Transverse colon (tissue), 4 donors: ENCODE data around the gene GJD4. TPM values are rescaled to one million over a fixed set of nuclear protein-coding genes. Genes with fewer than 3 reads are reported as not detected.

Experiments
- DNase-seq: peaks from one replicate; pipeline ENCODE4 v3.0.0-alpha.2; 2019
- H3K27ac ChIP-seq, 4 donors: fragments of 200-600 bp; sonication (generic); 2 replicates each; pipeline ENCODE4 v1.5.1; 2016 to 2018; ENCODE audit warnings: inconsistent platforms in 4 of 4
- H3K27me3 ChIP-seq: fragments of 200-600 bp; sonication (generic); 2 replicates; pipeline ENCODE4 v1.5.1; 2017; ENCODE audit warnings: inconsistent platforms
- H3K36me3 ChIP-seq, 4 donors: fragments of 200-600 bp; sonication (generic); 2 replicates each; pipeline ENCODE4 v1.5.1; 2017 to 2019; ENCODE audit warnings: inconsistent platforms in 4 of 4
- H3K4me1 ChIP-seq, 4 donors: fragments of 200-600 bp; sonication (generic); 2 replicates each; pipeline ENCODE4 v1.5.1; 2017 to 2020; ENCODE audit warnings: inconsistent platforms in 4 of 4
- H3K4me3 ChIP-seq, 4 donors: fragments of 200-600 bp; sonication (generic); 1 replicate in 1 of 4; 2 replicates in 3 of 4; pipeline versions ENCODE4 v1.5.1 to v1.6.1; 2017 to 2019; ENCODE audit warnings: inconsistent platforms in 4 of 4
- H3K9me3 ChIP-seq, 2 donors: fragments of 200-600 bp; sonication (generic); 2 replicates each; pipeline ENCODE4 v1.5.1; 2017 to 2019; ENCODE audit warnings: inconsistent platforms in 2 of 2
- EP300 ChIP-seq: sonication (generic); formaldehyde crosslinking; IDR thresholded peaks from one replicate; pipeline ENCODE4 v1.6.1; 2017; ENCODE audit warnings: antibody characterized with exemption, low read depth
- POLR2A ChIP-seq: fragments of 450-650 bp; IDR thresholded peaks from one replicate; pipeline ENCODE4 v1.6.1; 2016; ENCODE audit warnings: antibody characterized with exemption, mild to moderate bottlenecking, moderate library complexity
- POLR2AphosphoS5 ChIP-seq, 3 donors: sonication (generic); formaldehyde crosslinking; IDR thresholded peaks; one replicate each; pipeline ENCODE4 v1.6.1; 2016; ENCODE audit warnings: antibody characterized with exemption in 3 of 3
- WGBS, 2 donors: methylation state at CpG; one replicate each; pipeline ENCODE4 v1.1.5; 2018; ENCODE audit warnings: low coverage in 1 of 2; 5-methylcytosine and 5-hydroxymethylcytosine counted together
- in situ Hi-C, 4 donors: fragments of 200-750 bp; cut with MboI; loops; one replicate each; pipeline versions ENCODE4 v1.15.0 to v1.15.1; 2017; ENCODE audit warnings: low sequenced_read_pairs in 3 of 4, low pct_ligation_motif_present in 1 of 4, low pct_unique_long_range_greater_than_20kb in 1 of 4
- intact Hi-C: fragments of 100-400 bp; cut with DNase I; formaldehyde crosslinking; loops from one replicate; pipeline ENCODE4 v1.15.1; 2023; ENCODE audit warnings: low total_unique reads
- total RNA-seq, 4 donors: library from RNA; depleted of rRNA; stranded (reverse); fragments of >200 nt; gene quantifications; one replicate each; pipeline ENCODE4 v1.1.0, GENCODE V29; 2016
- TF ChIP-seq, protein P1 (sequence below), 5 experiments: fragments of 200-600 bp in 3 of 5; fragments of 450-650 bp in 2 of 5; sonication (generic) in 3 of 5; IDR thresholded peaks; 1 replicate in 2 of 5; 2 replicates in 3 of 5; pipeline ENCODE4 v1.5.1; 2016 to 2017; ENCODE audit warnings: antibody characterized with exemption in 5 of 5, inconsistent platforms in 3 of 5, mild to moderate bottlenecking in 2 of 5, moderate library complexity in 1 of 5

GJD4 gene
- total RNA-seq: not detected

- intact Hi-C loops (no loop called here), in situ Hi-C loops (loop anchor here in 1 of 4 donors (25.0 kb wide), 1 partner anchor 1282 kb away; no protein-coding TSS in a partner anchor)
- H3K9me3 ChIP-seq: no peaks in the 10 kb centered on the region
- DNase-seq: no peak
- peaks cover 53% of the 10 kb centered on the region for H3K27me3 ChIP-seq
- 68 to 77% methylated on average over 5 to 8 of the region's 8 CpGs for WGBS, 2 donors
- H3K27ac ChIP-seq: no peak within 1 kb of the TSS
- no peak within 1 kb of the TSS for H3K4me3 ChIP-seq
- peaks cover 0 to 11% (median 7%) of the 10 kb centered on the region in 4 donors for H3K4me1 ChIP-seq
- no peaks in the 10 kb centered on the region for H3K36me3 ChIP-seq
- no peak for TF ChIP-seq POLR2A
- TF ChIP-seq, protein P1, sequence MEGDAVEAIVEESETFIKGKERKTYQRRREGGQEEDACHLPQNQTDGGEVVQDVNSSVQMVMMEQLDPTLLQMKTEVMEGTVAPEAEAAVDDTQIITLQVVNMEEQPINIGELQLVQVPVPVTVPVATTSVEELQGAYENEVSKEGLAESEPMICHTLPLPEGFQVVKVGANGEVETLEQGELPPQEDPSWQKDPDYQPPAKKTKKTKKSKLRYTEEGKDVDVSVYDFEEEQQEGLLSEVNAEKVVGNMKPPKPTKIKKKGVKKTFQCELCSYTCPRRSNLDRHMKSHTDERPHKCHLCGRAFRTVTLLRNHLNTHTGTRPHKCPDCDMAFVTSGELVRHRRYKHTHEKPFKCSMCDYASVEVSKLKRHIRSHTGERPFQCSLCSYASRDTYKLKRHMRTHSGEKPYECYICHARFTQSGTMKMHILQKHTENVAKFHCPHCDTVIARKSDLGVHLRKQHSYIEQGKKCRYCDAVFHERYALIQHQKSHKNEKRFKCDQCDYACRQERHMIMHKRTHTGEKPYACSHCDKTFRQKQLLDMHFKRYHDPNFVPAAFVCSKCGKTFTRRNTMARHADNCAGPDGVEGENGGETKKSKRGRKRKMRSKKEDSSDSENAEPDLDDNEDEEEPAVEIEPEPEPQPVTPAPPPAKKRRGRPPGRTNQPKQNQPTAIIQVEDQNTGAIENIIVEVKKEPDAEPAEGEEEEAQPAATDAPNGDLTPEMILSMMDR (IDR thresholded peaks at IDR 0.05): no peak
- no peak for TF ChIP-seq POLR2AphosphoS5 (IDR thresholded peaks at IDR 0.05)
- no peak for TF ChIP-seq EP300
These were observed at the start of gene GJD4 for GRCh38 chr10:35605191-35605590. Gene GJD4, plus strand, starts transcription at chr10:35605341. Its CDS starts 227 bp downstream, at chr10:35605568.

DNA sequence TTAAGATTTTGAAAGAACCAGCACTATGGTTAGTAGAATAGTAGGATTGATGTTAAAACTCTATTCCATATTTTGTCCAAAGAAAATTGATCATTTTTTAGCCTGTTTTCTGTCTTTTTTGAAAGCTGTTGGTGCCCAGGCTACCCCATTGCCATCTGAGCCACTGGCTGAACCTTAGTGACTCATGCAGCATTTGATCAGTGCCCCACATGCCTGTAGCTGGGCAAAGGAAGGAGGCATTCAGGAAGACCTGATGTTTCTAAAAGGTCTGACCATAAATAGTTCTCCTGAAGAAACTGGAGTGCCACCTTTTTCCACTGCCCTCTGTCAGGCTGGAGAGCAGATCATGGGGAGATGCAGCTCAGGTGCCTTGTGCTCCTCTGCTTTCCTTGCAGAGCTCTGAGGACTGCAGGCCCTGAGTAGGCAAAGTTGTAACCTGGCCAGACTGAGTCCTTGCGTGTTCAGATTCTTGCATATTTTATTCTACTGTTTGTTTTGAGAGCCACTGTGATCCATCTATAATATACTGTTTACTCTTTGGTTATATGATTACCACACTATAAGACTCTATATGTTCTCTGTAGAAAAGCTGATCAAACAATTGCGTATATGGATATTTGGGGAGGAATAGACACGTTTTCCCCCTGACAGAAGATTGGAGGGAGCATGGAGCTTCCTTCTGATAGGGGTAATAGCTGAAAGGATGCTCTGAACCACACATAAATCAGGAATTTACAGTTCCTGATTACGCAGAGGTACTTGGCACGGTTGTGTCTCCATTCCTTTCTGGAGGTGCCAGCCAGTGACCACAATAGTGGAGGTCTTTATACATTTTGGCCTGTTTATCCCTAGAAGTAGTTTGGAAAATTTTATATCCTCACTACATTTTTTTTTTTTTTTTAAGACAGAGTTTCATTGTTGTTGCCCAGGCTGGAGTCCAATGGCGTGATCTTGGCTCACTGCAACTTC lies 48.9 kb upstream of the GJD4 start:
- Histone ChIP-seq H3K27ac (no peak overlapping the region), H3K4me1 (no peaks in the 10 kb centered on the region), H3K27me3 (no peaks in the 10 kb centered on the region), H3K36me3 (no peaks in the 10 kb centered on the region), H3K4me3 (no peak overlapping the region), H3K9me3 (no peaks in the 10 kb centered on the region)
- DNase-seq: no peak
- TF ChIP-seq POLR2A: no peak
- TF ChIP-seq, protein P1 (IDR thresholded peaks at IDR 0.05): no peak
- TF ChIP-seq POLR2AphosphoS5 (IDR thresholded peaks at IDR 0.05): no peak
- TF ChIP-seq EP300: no peak
- intact Hi-C loops: no loop called here
- in situ Hi-C loops: loop anchor here in 3 of 4 donors (25.0 kb wide), 2 partner anchors 319 to 444 kb away; no protein-coding TSS in a partner anchor
- WGBS, 2 donors: 73 to 89% methylated on average over 6 of the region's 6 CpGs

GRCh38 chr10:35558276-35558675 lies 46.9 kb upstream of the GJD4 start:
- H3K4me3 ChIP-seq: no peak overlapping the region
- in situ Hi-C loops (loop anchor here in 3 of 4 donors (25.0 kb wide), 2 partner anchors 321 to 446 kb away; no protein-coding TSS in a partner anchor), intact Hi-C loops (no loop called here)
- H3K36me3 ChIP-seq: no peaks in the 10 kb centered on the region
- no peak overlapping the region for H3K27ac ChIP-seq
- peaks cover 0 to 3% (median 0%) of the 10 kb centered on the region in 4 donors for H3K4me1 ChIP-seq
- TF ChIP-seq POLR2A (no peak), EP300 (no peak), POLR2AphosphoS5 (IDR thresholded peaks at IDR 0.05) (no peak)
- TF ChIP-seq, protein P1 (IDR thresholded peaks at IDR 0.05): no peak
- WGBS, 2 donors: 91 to 100% methylated on average over 1 of the region's 1 CpG
- H3K9me3 ChIP-seq: no peaks in the 10 kb centered on the region
- DNase-seq: no peak
- H3K27me3 ChIP-seq: no peaks in the 10 kb centered on the region

DNA sequence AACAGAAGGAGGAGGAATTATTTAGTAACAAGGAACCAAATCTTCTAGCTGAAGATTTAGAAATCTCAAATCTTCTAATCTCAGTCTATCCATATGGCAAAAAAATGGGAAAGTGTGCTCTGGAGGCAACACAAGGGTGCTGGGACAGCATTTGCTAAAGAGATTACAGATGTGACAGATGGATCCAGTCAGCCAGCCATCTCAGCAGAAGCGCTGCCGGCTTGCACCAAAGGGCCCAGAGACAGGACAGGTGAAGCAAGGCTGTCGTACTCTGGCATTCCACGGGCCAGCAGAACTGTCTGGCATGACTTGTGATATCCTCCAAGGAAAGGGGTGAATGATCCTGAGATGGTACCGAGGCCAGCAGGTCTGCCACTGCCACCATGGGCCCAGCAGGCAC lies 45.7 kb upstream of the GJD4 start:
- DNase-seq: no peak
- in situ Hi-C loops: loop anchor here in 3 of 4 donors (25.0 kb wide), 2 partner anchors 322 to 447 kb away; no protein-coding TSS in a partner anchor
- WGBS, 2 donors: 97% methylated on average over 5 of the region's 5 CpGs; no CpG with 5 or more reads in 1 of the 2 donors
- no peaks in the 10 kb centered on the region for H3K27me3 ChIP-seq
- no peak overlapping the region for H3K27ac ChIP-seq
- no peak overlapping the region for H3K4me3 ChIP-seq
- no peaks in the 10 kb centered on the region for H3K9me3 ChIP-seq
- peaks cover 0 to 8% (median 4%) of the 10 kb centered on the region in 4 donors for H3K4me1 ChIP-seq
- H3K36me3 ChIP-seq: no peaks in the 10 kb centered on the region
- TF ChIP-seq, protein P1 (IDR thresholded peaks at IDR 0.05): no peak
- no peak for TF ChIP-seq EP300
- no peak for TF ChIP-seq POLR2AphosphoS5 (IDR thresholded peaks at IDR 0.05)
- no peak for TF ChIP-seq POLR2A
- intact Hi-C loops: no loop called here
